ENCODE measurements around the gene ZFPM1.

- TF ChIP-seq CTCF (IDR thresholded peaks at IDR 0.05) = no peak
- TF ChIP-seq POLR2A (IDR thresholded peaks at IDR 0.05) = no peak
- no peak for TF ChIP-seq POLR2AphosphoS5 (IDR thresholded peaks at IDR 0.05)
- TF ChIP-seq EP300 (IDR thresholded peaks at IDR 0.05) = no peak
These were observed 87.4 kb downstream of the ZFPM1 start for GRCh38 chr16:88540346-88540977.
